Gastrocnemius medialis (tissue), 4 donors: ENCODE results near the gene GRIFIN. TPM values are rescaled to one million over a fixed set of nuclear protein-coding genes. Genes with fewer than 3 reads are reported as not detected.

Experiments
- ATAC-seq, 2 donors: fragments of 150-250 bp; one replicate each; pipeline ENCODE4 v1.9.1; 2016
- DNase-seq, 2 donors: peaks; one replicate each; pipeline ENCODE4 v3.0.0-alpha.2; 2019
- H3K27ac ChIP-seq, 4 donors: fragments of 200-600 bp; sonication (generic); 1 replicate in 1 of 4; 2 replicates in 3 of 4; pipeline ENCODE4 v1.5.1; 2016 to 2018; ENCODE audit warnings: mild to moderate bottlenecking in 2 of 4, moderate library complexity in 1 of 4
- H3K27me3 ChIP-seq, 3 donors: fragments of 200-600 bp; sonication (generic) in 2 of 3; 1 replicate in 1 of 3; 2 replicates in 2 of 3; pipeline versions ENCODE4 v1.5.1 to v1.6.0; 2016 to 2019; ENCODE audit warnings: mild to moderate bottlenecking in 1 of 3, moderate library complexity in 1 of 3
- H3K36me3 ChIP-seq, 2 donors: fragments of 200-600 bp; sonication (generic) in 1 of 2; one replicate each; pipeline ENCODE4 v1.5.1; 2017 to 2018
- H3K4me1 ChIP-seq, 2 donors: fragments of 200-600 bp; sonication (generic) in 1 of 2; one replicate each; pipeline ENCODE4 v1.5.1; 2016 to 2017; ENCODE audit warnings: mild to moderate bottlenecking in 2 of 2
- H3K4me3 ChIP-seq, 4 donors: fragments of 200-600 bp; sonication (generic) in 3 of 4; 1 replicate in 1 of 4; 2 replicates in 3 of 4; pipeline ENCODE4 v1.5.1; 2016 to 2019; ENCODE audit warnings: mild to moderate bottlenecking in 2 of 4
- H3K9me3 ChIP-seq, 3 donors: fragments of 200-600 bp; sonication (generic) in 2 of 3; 1 replicate in 1 of 3; 2 replicates in 2 of 3; pipeline ENCODE4 v1.5.1; 2016 to 2019
- CTCF ChIP-seq, 5 experiments: fragments of 450-650 bp in 3 of 5; fragments of 200-600 bp in 2 of 5; sonication (generic) in 2 of 5; IDR thresholded peaks in 4 of 5; conservative IDR thresholded peaks in 1 of 5; 1 replicate in 4 of 5; 2 replicates in 1 of 5; pipeline ENCODE4 v1.5.1; 2016 to 2019; ENCODE audit warnings: antibody characterized with exemption in 5 of 5, mild to moderate bottlenecking in 3 of 5, moderate library complexity in 3 of 5
- POLR2A ChIP-seq, 2 donors: fragments of 450-650 bp; IDR thresholded peaks; one replicate each; pipeline ENCODE4 v1.6.1; 2017; ENCODE audit warnings: antibody characterized with exemption in 2 of 2, mild to moderate bottlenecking in 2 of 2, moderate library complexity in 2 of 2
- in situ Hi-C, 4 donors: fragments of 200-750 bp; cut with MboI; loops; one replicate each; pipeline versions ENCODE4 v1.15.0 to v1.8.0; 2017; ENCODE audit warnings: low sequenced_read_pairs in 4 of 4
- intact Hi-C: fragments of 100-400 bp; cut with DNase I; formaldehyde crosslinking; loops from one replicate; pipeline ENCODE4 v1.15.1; 2023; ENCODE audit warnings: low total_unique reads
- total RNA-seq, 4 donors: library from RNA; depleted of rRNA; stranded (reverse); fragments of >200 nt; gene quantifications; one replicate each; pipeline versions ENCODE4 v1.1.0 to v1.2.3, GENCODE V29; 2016

GRIFIN gene
- total RNA-seq, 4 donors from 2014 or later = not detected

DNA sequence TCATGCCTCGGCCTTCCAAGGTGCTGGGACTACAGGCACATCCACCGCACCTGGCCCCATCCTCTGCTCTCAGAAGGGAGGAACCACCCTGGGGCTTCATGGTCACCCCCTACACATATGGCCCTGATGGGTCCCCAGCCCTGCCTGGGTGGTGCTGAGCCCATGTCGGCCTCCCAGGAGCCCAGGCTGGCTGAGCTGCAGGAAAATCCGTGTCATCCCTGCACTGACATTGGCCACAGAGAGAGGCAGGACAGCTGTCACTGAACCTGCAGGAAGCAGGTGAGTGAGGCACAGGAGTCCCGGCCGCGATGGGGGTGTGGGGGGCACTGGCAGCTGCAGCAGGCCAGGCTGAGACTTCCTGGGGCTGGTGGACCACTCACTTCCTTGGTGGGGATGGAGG, 8.0 kb downstream of the GRIFIN start:
- intact Hi-C loops (loop anchor here (2.0 kb wide), 1 partner anchor 17 kb away; no protein-coding TSS in a partner anchor), in situ Hi-C loops (loop anchor here in 2 of 4 donors (25.0 kb wide), 1 partner anchor 219 kb away; the partner anchor contains the start of gene AMZ1 (in 2 of the 2))
- no peak for ATAC-seq

DNA sequence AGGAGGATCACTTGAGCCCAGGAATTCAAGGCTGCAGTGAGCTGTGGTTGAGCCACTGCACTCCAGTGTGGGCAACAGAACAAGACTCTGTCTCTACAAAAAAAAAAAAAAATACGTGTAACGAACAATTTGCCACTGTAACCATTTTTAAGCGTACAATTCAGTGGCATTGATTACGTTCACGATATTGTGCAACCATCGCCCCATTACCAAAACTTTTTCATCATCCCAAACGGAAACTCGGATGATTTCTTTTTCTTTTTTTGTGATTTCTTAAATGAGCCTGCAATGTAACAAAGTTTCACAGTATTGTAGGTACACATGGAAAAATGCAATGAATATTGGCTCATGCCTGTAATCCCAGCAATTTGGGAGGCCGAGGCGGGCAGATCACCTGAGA, 9.5 kb downstream of the GRIFIN start:
- Histone ChIP-seq H3K27ac (no peak overlapping the region), H3K4me1 (no peaks in the 10 kb centered on the region), H3K36me3 (no peaks in the 10 kb centered on the region), H3K9me3 (no peaks in the 10 kb centered on the region), H3K4me3 (no peak overlapping the region), H3K27me3 (peaks cover 4 to 15% (median 14%) of the 10 kb centered on the region in 3 donors)
- ATAC-seq = no peak
- in situ Hi-C loops (loop anchor here in 2 of 4 donors (25.0 kb wide), 1 partner anchor 221 kb away; the partner anchor contains the start of gene AMZ1 (in 2 of the 2)), intact Hi-C loops (no loop called here)
- no peak for DNase-seq
- TF ChIP-seq POLR2A (IDR thresholded peaks at IDR 0.05) (no peak), CTCF (IDR thresholded peaks at IDR 0.05 in 4 of 5, conservative IDR thresholded peaks at IDR 0.05 in 1 of 5) (no peak)

More for the DNA sequence above, 8.0 kb downstream of the GRIFIN start:
- H3K27me3 ChIP-seq = peaks cover 8 to 17% (median 14%) of the 10 kb centered on the region in 3 donors
- DNase-seq = no peak
- no peak overlapping the region for H3K27ac ChIP-seq
- no peaks in the 10 kb centered on the region for H3K4me1 ChIP-seq
- no peak overlapping the region for H3K4me3 ChIP-seq
- H3K9me3 ChIP-seq = no peaks in the 10 kb centered on the region
- TF ChIP-seq CTCF (IDR thresholded peaks at IDR 0.05 in 4 of 5, conservative IDR thresholded peaks at IDR 0.05 in 1 of 5) (no peak), POLR2A (IDR thresholded peaks at IDR 0.05) (no peak)
- no peaks in the 10 kb centered on the region for H3K36me3 ChIP-seq

DNA sequence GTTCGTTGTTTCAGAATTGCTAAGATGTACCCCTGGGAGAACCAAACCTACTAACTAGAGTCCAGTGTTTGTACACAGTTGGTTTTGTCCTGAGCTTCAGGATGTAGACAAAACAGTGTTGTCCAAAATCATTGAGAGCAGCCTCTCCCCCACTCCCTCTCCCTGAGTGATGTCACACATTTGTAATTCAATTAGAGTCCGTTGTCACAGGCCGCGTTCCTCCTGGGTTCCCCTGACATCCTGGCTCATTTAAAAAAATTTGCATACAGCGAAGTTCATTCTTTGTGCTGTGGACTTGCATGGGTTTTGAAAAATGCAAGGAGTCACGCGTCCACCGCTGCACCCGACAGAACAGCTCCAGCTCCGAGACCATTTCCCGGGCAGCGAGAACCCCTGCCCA, 10.3 kb downstream of the GRIFIN start:
- no peaks in the 10 kb centered on the region for H3K4me1 ChIP-seq
- H3K27me3 ChIP-seq = peaks cover 2 to 14% (median 11%) of the 10 kb centered on the region in 3 donors
- in situ Hi-C loops = loop anchor here in 2 of 4 donors (25.0 kb wide), 1 partner anchor 221 kb away; the partner anchor contains the start of gene AMZ1 (in 2 of the 2)
- intact Hi-C loops = no loop called here
- DNase-seq (no peak), ATAC-seq (no peak)
- H3K27ac ChIP-seq = no peak overlapping the region
- no peak for TF ChIP-seq POLR2A (IDR thresholded peaks at IDR 0.05)
- H3K4me3 ChIP-seq = no peak overlapping the region
- no peaks in the 10 kb centered on the region for H3K36me3 ChIP-seq
- H3K9me3 ChIP-seq = no peaks in the 10 kb centered on the region

DNA sequence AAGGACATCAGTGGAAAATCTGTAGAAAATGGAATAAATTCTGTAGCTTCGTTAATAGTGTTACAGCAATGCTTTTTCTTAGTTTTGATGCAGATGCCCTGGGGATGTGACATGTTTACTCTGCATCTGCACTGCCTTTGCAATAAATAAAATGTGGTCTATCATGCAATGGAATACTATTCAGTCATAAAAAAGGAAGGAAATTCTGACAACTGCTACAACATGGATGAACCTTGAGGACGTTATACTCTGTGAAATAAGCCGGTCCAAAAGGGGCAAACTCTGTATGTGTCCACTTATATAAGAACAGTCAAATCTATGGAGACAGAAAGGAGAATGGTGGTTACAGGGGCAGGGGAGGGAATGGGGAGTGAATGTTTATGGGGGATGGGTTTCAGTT, 13.5 kb downstream of the GRIFIN start:
- Histone ChIP-seq H3K4me3 (no peak overlapping the region), H3K4me1 (peaks cover 0 to 5% of the 10 kb centered on the region in 2 donors), H3K27me3 (peaks cover 4 to 20% (median 14%) of the 10 kb centered on the region in 3 donors), H3K36me3 (no peaks in the 10 kb centered on the region), H3K9me3 (no peaks in the 10 kb centered on the region), H3K27ac (no peak overlapping the region)
- ATAC-seq = no peak
- in situ Hi-C loops (loop anchor here in 2 of 4 donors (25.0 kb wide), 1 partner anchor 225 kb away; the partner anchor contains the start of gene AMZ1 (in 2 of the 2)), intact Hi-C loops (no loop called here)
- no peak for DNase-seq
- TF ChIP-seq POLR2A (IDR thresholded peaks at IDR 0.05) = no peak
- no peak for TF ChIP-seq CTCF (IDR thresholded peaks at IDR 0.05 in 4 of 5, conservative IDR thresholded peaks at IDR 0.05 in 1 of 5)

DNA sequence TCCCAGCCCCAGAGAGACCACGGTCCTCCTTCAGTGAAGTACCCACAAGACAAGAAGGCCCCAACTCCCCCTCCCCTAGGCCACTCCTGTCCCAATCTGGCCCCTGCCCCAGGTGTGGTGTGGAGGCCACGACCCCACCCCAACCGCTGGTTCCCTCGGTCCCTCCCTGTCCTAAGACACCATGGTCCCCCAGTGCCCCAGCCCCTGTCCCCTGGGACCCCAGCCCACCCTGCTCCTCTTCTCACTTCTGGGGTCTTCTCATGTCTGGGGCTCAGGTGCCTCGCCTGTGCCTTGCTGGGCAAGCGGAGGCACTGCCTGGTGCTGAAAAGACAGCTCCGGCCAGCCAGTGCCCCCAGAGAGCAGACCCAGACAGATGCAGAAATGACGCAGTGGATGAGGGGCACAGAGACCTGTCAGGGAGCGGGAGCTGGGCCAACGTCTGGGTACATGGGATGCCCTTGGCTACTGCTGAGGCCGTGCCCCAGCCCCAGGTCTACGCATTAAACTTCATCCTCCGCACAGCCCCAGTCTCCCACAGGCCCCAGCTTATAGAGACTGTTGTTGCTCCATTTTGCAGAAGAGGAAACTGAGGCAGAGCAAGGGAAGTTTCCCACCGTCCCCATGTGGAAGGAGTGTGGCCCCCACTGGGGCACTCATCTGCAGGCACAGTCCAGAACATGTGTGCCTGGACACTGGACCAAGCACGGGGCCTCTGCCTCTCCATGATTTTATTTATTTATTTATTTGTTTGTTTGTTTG, 14.8 kb downstream of the GRIFIN start:
- DNase-seq (no peak), ATAC-seq (no peak)
- no peak for TF ChIP-seq CTCF (IDR thresholded peaks at IDR 0.05 in 4 of 5, conservative IDR thresholded peaks at IDR 0.05 in 1 of 5)
- TF ChIP-seq POLR2A (IDR thresholded peaks at IDR 0.05) = no peak
- peaks cover 0 to 5% of the 10 kb centered on the region in 2 donors for H3K4me1 ChIP-seq
- intact Hi-C loops (no loop called here), in situ Hi-C loops (loop anchor here in 2 of 4 donors (25.0 kb wide), 1 partner anchor 226 kb away; the partner anchor contains the start of gene AMZ1 (in 2 of the 2))
- H3K36me3 ChIP-seq = no peaks in the 10 kb centered on the region
- peaks cover 4 to 20% (median 14%) of the 10 kb centered on the region in 3 donors for H3K27me3 ChIP-seq
- H3K4me3 ChIP-seq = no peak overlapping the region
- H3K27ac ChIP-seq = no peak overlapping the region
- H3K9me3 ChIP-seq = no peaks in the 10 kb centered on the region
